Stimulated activated naive CD8-positive, alpha-beta T cell treated with anti-CD3 and anti-CD28 coated beads, Interleukin-15, amount 100 ng/mL, for 72 hours (primary cell): ENCODE measurements around the gene UGT1A7.

Source experiments
- ATAC-seq: fragments of 150-1000 bp; cut with Tn5 transposase; 2 replicates; pipeline ENCODE4 v1.10.0; 2021; ENCODE audit warnings: mild to moderate bottlenecking, moderate library complexity
- DNase-seq, 2 donors: peaks; one replicate each; pipeline ENCODE4 v3.0.0; 2021 to 2022
- H3K27ac Mint-ChIP-seq, 2 donors: one replicate each; pipeline ENCODE4 v1.8.0; 2022; ENCODE audit warnings: mild to moderate bottlenecking in 2 of 2, mixed read lengths in 2 of 2, moderate library complexity in 2 of 2
- H3K27me3 Mint-ChIP-seq: one replicate; pipeline ENCODE4 v1.8.0; 2022; ENCODE audit warnings: mixed read lengths
- H3K4me1 Mint-ChIP-seq: one replicate; pipeline ENCODE4 v1.8.0; 2022; ENCODE audit warnings: mild to moderate bottlenecking, mixed read lengths
- H3K4me3 Mint-ChIP-seq, 2 donors: one replicate each; pipeline ENCODE4 v1.8.0; 2022; ENCODE audit warnings: mild to moderate bottlenecking in 2 of 2, mixed read lengths in 2 of 2, moderate library complexity in 1 of 2
- H3K9me3 Mint-ChIP-seq, 2 donors: one replicate each; pipeline ENCODE4 v1.8.0; 2022; ENCODE audit warnings: mixed read lengths in 2 of 2

Gene UGT1A7

GRCh38 chr2:233803994-233804393, 122.3 kb downstream of the UGT1A7 start:
- DNase-seq (peak in 1 of 2 donors; percentile 6), ATAC-seq (no peak)
- no peaks in the 10 kb centered on the region for H3K9me3 Mint-ChIP-seq
- H3K4me3 Mint-ChIP-seq = no peak overlapping the region
- H3K27ac Mint-ChIP-seq = peak overlapping the region in 1 of 2 donors; percentile 2
- peaks cover 36% of the 10 kb centered on the region for H3K27me3 Mint-ChIP-seq
- peaks cover 9% of the 10 kb centered on the region for H3K4me1 Mint-ChIP-seq

GRCh38 chr2:233807215-233807865, 125.6 kb downstream of the UGT1A7 start:
- ATAC-seq (no peak), DNase-seq (no peak)
- Mint-ChIP-seq H3K27ac (no peak overlapping the region), H3K9me3 (no peaks in the 10 kb centered on the region), H3K27me3 (peaks cover 36% of the 10 kb centered on the region), H3K4me1 (no peaks in the 10 kb centered on the region), H3K4me3 (no peak overlapping the region)

- Mint-ChIP-seq H3K9me3 (no peaks in the 10 kb centered on the region), H3K4me3 (no peak overlapping the region), H3K27me3 (peaks cover 27% of the 10 kb centered on the region), H3K4me1 (no peaks in the 10 kb centered on the region), H3K27ac (no peak overlapping the region)
- ATAC-seq (no peak), DNase-seq (no peak)
Measured at GRCh38 chr2:233807966-233808935, 126.5 kb downstream of the UGT1A7 start.

- no peak for ATAC-seq
- no peak for DNase-seq
- H3K4me3 Mint-ChIP-seq = no peak overlapping the region
- H3K27ac Mint-ChIP-seq = no peak overlapping the region
- H3K27me3 Mint-ChIP-seq = peaks cover 8% of the 10 kb centered on the region
- no peaks in the 10 kb centered on the region for H3K9me3 Mint-ChIP-seq
- H3K4me1 Mint-ChIP-seq = no peaks in the 10 kb centered on the region
Measured at GRCh38 chr2:233810385-233810784, 128.7 kb downstream of the UGT1A7 start.

GRCh38 chr2:233811087-233811486, 129.4 kb downstream of the UGT1A7 start:
- DNase-seq (no peak), ATAC-seq (no peak)
- Mint-ChIP-seq H3K27ac (no peak overlapping the region), H3K9me3 (no peaks in the 10 kb centered on the region), H3K4me1 (no peaks in the 10 kb centered on the region), H3K4me3 (no peak overlapping the region), H3K27me3 (peaks cover 15% of the 10 kb centered on the region)

GRCh38 chr2:233811732-233812131, 130.0 kb downstream of the UGT1A7 start:
- Mint-ChIP-seq H3K9me3 (no peaks in the 10 kb centered on the region), H3K27ac (no peak overlapping the region), H3K4me1 (no peaks in the 10 kb centered on the region), H3K4me3 (no peak overlapping the region), H3K27me3 (peaks cover 22% of the 10 kb centered on the region)
- ATAC-seq (no peak), DNase-seq (no peak)

GRCh38 chr2:233813236-233814055, 131.7 kb downstream of the UGT1A7 start:
- ATAC-seq (no peak), DNase-seq (no peak)
- peaks cover 29% of the 10 kb centered on the region for H3K27me3 Mint-ChIP-seq
- no peak overlapping the region for H3K4me3 Mint-ChIP-seq
- no peak overlapping the region for H3K27ac Mint-ChIP-seq
- H3K9me3 Mint-ChIP-seq = no peaks in the 10 kb centered on the region
- H3K4me1 Mint-ChIP-seq = peaks cover 6% of the 10 kb centered on the region

- ATAC-seq = no peak
- no peak overlapping the region for H3K27ac Mint-ChIP-seq
- H3K4me3 Mint-ChIP-seq = no peak overlapping the region
- peaks cover 29% of the 10 kb centered on the region for H3K27me3 Mint-ChIP-seq
- H3K4me1 Mint-ChIP-seq = peaks cover 6% of the 10 kb centered on the region
- no peak for DNase-seq
- no peaks in the 10 kb centered on the region for H3K9me3 Mint-ChIP-seq
Measured at GRCh38 chr2:233814056-233814835, 132.5 kb downstream of the UGT1A7 start.

GRCh38 chr2:233815861-233816260, 134.2 kb downstream of the UGT1A7 start:
- H3K4me1 Mint-ChIP-seq = peaks cover 6% of the 10 kb centered on the region
- H3K27ac Mint-ChIP-seq = no peak overlapping the region
- DNase-seq (no peak), ATAC-seq (no peak)
- no peaks in the 10 kb centered on the region for H3K9me3 Mint-ChIP-seq
- no peak overlapping the region for H3K4me3 Mint-ChIP-seq
- peaks cover 29% of the 10 kb centered on the region for H3K27me3 Mint-ChIP-seq

GRCh38 chr2:233816334-233816733, 134.6 kb downstream of the UGT1A7 start:
- Mint-ChIP-seq H3K27ac (peak overlapping the region in 1 of 2 donors; percentile 28), H3K27me3 (peaks cover 29% of the 10 kb centered on the region), H3K4me1 (peaks cover 6% of the 10 kb centered on the region), H3K4me3 (no peak overlapping the region), H3K9me3 (no peaks in the 10 kb centered on the region)
- ATAC-seq = no peak
- DNase-seq = no peak

- peaks cover 6% of the 10 kb centered on the region for H3K4me1 Mint-ChIP-seq
- H3K27ac Mint-ChIP-seq = no peak overlapping the region
- H3K27me3 Mint-ChIP-seq = peaks cover 27% of the 10 kb centered on the region
- no peak for DNase-seq
- ATAC-seq = no peak
- no peak overlapping the region for H3K4me3 Mint-ChIP-seq
- H3K9me3 Mint-ChIP-seq = no peaks in the 10 kb centered on the region
Measured at GRCh38 chr2:233816771-233817170, 135.1 kb downstream of the UGT1A7 start.

GRCh38 chr2:233817361-233817911, 135.7 kb downstream of the UGT1A7 start:
- Mint-ChIP-seq H3K27ac (no peak overlapping the region), H3K27me3 (peaks cover 23% of the 10 kb centered on the region), H3K4me3 (no peak overlapping the region), H3K9me3 (no peaks in the 10 kb centered on the region), H3K4me1 (peaks cover 6% of the 10 kb centered on the region)
- no peak for DNase-seq
- ATAC-seq = no peak

GRCh38 chr2:233817995-233818638, 136.4 kb downstream of the UGT1A7 start:
- peaks cover 6% of the 10 kb centered on the region for H3K4me1 Mint-ChIP-seq
- DNase-seq (no peak), ATAC-seq (no peak)
- peaks cover 23% of the 10 kb centered on the region for H3K27me3 Mint-ChIP-seq
- no peak overlapping the region for H3K4me3 Mint-ChIP-seq
- no peaks in the 10 kb centered on the region for H3K9me3 Mint-ChIP-seq
- peak overlapping the region in 1 of 2 donors; percentile 91 for H3K27ac Mint-ChIP-seq
